Measurements from ENCODE around the gene SLC1A1. TPM values are rescaled to one million over a fixed set of nuclear protein-coding genes. Genes with fewer than 3 reads are reported as not detected.
"Not testable (repeated sequence)": the region's sequence is repeated elsewhere in the genome, so short reads cannot be mapped to it uniquely, and the experiment has no call there.

SLC1A1 gene
- total RNA-seq, 1 experiment from 2014 or later = 0.10 TPM

DNA sequence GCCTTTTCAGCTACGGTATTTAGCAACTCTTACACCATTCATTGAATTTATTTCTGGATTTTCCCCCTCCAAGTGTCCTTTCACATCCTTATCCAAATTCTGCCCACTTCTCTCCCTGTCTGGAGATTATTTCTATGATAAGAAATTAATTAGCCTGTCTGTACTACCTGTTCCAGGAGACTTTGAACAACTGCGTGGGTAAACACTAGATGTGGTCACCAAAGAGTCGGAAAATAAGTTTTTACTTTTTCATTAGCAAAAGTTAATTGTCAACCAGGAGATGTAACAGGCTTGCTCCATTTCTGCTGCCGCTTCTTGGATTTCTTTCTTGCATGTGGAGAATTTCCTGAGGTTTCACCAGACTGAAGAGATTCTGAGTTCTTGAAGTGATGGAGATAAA, 14.0 kb downstream of the SLC1A1 start:
- no peak for DNase-seq (ENCODE audit: extremely low read depth, low read depth)

DNA sequence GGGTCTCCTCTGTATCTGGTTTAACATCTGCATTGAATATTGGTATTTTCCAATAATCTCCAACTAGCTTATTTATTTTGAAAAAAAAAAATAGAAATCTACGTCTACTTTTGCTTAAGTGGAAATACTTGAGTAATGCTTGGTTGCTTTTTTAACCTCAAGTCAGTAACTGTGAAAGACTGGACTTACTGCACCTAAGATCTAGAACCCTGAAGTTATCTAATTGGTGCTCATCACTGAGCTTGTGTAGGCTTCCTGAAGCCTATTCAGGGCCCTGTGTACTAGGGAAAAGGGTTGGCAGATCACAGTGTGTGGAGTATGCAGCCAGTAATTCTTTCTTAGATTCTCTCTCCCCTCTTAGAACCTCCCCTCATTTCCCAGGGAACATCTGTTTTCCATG, 16.2 kb downstream of the SLC1A1 start:
- DNase-seq (ENCODE audit: extremely low read depth, low read depth) = no peak

DNA sequence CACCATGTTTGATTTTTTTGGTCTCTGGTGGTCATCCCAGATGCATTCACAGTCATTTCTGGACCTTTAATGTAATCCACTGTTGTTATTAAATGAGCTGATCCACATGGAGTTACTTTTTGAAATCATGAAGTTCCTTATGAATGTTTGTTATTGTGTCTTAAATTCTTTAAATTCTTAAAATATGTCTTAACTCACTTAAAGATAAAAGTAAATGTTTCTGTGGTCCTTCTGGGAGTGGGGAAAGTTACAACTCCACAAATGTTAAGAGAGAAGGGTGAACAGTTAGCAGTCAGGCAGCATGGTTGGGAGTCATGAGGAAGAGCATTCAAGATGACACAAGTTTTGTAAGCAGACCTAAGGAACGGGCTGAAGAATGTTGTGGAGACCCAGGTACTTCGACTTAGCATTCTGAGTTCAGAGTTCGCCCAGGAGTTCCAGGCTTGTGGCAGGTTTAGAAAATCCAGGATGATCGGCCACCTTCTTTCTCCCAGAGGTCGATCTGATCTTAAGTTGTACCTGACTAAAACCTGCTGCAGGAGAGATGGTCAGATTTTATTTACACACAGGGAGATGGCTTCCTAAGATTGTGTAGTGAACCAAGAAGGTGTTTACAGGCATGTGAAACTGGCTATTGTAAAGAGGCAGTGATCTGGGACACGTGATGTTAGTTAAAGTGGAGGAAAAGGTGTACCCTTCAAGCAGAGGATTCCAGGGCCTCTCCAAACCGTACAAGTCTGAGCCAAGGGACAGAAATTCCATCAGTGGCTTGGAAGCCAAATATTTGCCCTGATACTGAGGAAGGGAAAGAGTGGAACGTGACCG, 17.2 kb downstream of the SLC1A1 start:
- no peak for DNase-seq (ENCODE audit: extremely low read depth, low read depth)

DNA sequence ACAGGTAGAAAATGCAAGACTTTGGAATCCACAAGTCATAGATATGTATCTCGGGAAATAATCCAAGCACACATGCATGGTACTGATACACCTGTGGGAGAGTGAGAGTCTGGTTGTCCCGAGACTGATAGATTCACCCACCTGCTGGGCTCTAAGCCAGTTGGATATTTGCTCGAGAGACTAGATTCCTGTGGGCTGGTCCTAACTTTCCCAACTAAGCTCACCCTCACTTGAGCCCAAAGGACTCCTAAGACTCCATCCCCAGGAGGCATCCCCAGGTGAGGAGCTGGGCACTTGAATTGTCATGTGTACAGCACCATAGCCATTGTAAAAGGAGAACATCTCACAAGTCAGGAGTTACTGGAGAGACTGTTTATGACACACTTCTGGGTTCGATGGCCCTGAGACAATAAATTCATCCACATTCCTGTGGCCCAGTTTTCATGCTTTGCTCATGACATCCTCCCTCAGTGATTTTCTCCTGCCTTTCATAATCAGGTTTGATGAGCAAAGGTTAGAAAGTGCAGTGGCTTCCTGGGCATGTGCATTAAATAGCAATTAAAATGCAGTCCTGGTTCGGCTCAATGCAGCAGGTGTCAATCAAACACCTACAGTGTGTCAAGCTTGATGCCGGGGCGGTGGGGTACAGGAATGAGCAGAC, 18.1 kb downstream of the SLC1A1 start:
- DNase-seq (ENCODE audit: extremely low read depth, low read depth) = no peak

DNA sequence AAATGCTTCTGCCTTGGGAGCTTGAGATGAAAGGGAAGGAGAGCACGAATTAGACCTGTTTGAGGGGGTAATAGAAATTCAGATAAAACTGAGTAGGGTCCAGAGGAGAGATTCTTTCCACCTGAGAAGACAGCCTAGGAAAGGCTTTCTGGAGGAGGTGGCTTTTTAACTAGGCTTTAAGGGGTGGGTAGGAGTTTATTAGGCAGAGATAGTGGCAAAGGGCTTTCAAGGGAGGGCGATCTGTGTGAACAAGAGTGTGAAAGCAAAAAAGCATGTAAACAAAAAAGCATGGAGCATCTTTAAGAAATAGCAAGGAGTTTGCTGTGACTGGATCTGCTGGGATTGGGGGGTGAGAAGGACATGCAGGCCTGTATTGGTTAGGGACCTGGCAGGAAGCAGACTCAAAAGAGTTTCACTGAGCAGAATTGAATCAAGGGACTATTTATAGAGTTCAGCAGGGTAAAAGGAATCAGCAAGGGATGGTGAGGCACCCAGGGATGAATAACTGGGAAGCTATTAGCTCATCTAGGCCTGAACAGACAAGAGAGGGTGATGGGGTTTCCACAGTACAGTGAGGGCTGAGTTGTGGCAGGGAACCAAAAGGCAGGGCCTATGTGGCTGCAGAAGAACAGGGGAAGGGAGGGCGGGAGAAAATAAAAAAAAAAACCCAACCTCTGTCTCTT, 18.8 kb downstream of the SLC1A1 start:
- no peak for DNase-seq (ENCODE audit: extremely low read depth, low read depth)

DNA sequence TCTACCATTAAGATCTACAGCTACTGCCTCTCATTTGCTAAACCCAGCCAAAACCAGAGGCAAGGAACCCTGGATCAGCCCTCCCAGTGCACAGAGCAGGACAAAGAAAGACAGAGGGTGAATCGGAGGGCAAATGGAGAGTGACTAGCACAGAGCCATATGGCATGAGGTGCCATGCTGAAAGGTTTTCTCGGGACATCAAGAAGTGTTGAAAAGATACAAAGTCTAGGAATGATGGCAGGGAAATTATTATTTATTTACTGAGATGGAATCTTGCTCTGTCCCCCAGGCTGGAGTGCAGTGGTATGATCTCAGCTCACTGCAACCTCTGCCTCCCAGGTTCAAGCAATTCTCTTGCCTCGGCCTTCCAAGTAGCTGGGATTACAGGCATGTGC, 19.3 kb downstream of the SLC1A1 start:
- no peak for DNase-seq (ENCODE audit: extremely low read depth, low read depth)

DNA sequence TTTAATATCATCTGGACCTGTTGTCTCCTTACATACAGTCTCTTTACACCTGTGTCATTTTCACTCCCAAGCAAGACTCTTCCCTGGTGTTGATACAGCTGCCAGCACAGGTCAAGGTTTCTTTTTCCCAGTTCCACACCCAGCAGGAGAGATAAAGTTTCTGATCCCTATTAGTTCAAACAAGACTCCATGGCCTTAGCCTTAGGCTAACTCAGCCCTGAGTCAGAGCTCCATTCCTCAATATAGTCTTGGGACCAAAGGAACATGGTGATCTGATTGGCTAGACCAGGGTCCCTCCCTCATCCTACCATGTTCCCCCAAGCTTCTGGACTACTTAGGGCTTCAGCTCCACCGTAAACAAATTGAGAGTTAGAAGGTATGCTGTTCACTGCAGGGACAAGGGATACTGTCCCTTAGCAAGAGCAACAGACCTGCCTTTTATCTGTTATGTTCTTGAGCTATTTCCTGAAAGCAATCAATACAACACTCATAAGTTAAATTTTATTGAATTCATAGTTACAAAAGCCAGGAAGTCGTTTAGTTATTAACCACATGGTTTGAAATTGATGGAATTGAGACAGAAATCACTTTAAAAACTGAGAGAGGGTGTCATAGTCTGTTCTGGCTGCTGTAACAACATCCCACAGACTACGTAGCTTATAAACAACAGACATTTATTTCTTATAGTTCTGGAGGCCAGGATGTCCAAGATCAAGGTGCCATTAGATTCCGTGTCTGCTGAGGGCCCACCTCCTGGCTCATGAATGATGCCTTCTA, 20.5 kb downstream of the SLC1A1 start:
- DNase-seq (ENCODE audit: extremely low read depth, low read depth) = no peak

DNA sequence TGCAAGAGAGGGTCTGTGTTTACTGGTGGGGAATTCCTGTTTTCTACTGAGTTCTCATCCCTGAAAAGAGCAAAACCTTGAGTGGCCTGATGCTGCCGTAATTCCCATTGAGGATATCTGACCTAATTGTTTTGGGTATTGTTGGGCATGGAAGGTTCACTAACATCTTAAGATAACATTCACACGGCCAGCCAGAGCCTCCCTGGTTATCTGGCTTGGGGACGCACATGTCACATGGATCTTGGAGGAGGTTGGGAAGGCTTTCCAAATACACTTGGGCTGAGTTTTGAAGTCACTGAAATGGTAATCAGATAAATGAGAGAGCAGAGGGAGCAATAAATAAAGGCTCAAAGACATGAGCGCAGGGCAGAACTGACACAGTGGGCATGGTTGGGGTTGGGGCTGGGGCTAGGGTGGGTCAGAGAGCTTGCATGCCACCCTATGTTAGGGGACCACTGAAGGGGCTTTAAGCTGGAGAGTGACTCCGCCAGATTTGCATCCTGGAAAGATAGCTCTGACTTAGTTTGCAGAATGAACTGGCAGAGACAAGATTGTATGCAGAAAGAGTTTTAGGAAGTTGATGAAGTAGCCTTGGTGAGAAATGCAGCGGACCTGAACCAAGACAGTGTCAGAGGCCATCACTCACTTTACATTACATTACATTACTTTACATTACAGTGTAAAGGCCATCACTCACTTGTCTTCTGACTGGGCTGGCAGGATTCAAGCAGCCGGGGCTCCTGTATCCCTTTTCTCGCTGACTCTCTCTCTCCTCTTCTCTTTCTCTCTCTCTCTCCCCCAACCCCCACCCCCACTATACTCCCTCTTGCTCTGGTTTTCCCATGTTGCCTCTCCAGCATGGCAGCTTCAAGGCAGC, 24.2 kb downstream of the SLC1A1 start:
- DNase-seq (ENCODE audit: extremely low read depth, low read depth) = no peak

DNA sequence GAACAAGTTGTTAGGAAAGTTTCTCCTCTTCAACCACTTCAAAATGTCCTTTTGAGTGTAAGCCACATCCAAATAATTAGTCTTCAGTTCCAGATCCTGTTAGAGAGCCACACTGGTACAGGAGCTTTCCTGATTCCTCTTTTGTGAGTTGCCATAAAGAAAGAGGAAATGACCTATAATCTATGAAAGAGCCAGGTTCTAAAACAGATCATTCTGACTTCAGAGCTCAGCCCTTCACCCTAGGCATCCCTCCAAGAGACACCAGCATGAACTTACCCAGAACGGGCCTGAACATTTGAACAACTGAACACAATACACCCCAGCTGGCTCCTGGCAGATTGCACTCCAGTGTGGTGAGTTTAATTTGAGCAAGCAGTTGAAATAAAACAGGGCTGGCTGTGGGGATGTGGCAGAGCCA, 25.7 kb downstream of the SLC1A1 start:
- DNase-seq (ENCODE audit: extremely low read depth, low read depth) = no peak

DNA sequence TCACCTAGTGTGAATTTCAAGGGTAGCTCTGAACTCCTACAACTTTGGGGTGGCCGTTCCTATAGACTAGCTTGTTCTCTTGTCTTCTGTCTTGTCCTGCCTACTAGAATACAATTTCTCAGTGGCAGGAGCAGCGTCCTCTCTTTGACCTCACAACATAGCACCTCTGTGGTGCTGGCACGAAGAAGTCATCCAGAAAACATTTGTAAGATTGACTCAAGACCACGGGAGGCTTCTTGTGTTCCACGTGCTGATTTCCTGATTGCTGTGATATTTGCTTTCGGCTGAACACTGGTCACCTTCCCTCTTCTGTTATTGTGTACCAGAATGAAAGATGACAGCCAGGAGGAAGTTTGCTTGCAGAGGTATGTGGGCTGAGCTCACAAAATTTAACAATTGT, 27.0 kb downstream of the SLC1A1 start:
- no peak for DNase-seq (ENCODE audit: extremely low read depth, low read depth)

DNA sequence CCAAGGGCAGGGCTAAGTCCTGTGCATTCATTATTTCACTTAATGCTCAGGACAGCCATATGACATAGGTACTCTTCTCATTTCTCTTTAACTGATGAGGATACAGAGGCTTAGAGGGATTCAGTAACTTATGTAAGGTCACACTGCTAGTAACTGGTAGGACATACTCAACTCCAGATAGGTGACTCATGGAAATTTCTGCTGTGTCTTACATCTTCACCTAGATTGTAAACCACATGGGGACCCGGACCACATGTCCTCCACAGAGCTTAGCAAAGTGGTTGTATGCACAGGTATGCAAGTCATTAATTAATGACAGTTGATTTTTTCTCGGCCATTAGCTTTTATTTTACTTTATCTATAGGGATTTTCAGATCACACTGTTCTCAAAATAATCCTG, 29.3 kb downstream of the SLC1A1 start:
- DNase-seq (ENCODE audit: extremely low read depth, low read depth) = no peak

DNA sequence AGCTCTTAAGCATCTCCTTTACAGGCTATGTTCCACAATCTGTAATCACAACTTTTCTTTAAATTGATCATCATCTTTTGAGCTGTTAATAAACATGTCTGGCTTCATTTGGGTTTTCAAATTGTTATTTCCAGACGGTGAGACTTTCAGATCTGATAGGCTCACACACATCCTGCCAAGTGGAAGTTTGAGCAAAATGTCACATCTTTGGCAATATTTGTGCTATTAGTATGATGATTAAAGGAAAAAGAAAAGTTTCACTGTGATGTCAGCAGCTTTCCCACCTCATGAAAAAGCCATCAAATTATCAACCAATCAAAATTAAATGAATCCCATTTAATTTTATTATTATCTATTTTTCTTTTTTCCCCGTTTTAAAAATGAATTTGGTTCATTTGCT, 29.8 kb downstream of the SLC1A1 start:
- no peak for DNase-seq (ENCODE audit: extremely low read depth, low read depth)

DNA sequence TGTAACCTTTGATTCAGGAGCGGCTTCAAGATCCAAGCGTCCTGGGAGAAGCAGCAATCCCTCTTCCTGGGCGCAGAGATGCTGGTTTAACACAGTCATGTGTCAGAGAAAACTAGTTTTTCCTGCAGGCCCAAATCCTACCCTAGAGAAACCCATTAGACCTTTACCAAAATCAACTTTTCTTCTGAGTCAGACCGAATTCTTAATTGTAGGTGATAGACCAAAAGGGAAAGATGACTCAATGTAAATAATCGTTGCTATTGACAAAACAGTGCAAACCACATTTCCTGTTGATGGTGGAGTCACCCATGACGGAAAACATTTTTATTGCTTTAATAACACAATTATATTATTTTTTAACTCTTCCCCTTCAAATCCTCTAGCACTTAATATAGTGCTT, 40.1 kb downstream of the SLC1A1 start:
- no peak for DNase-seq (ENCODE audit: extremely low read depth, low read depth)

DNA sequence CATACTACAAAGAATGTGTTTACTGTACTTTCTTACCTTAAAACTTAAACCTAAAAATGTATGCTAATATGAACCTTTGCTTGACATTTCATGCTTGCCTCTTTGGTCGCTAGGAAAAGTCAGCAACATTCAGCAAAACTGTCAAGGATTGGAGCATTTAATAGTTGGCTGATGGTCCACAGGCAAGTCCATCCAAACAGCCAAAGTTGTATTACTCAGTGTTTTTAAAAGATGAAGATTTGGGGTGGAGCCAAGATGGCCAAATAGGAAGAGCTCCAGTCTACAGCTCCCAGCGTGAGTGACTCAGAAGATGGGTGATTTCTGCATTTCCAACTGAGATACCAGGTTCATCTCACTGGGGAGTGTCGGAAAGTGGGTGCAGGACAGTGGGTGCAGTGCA, 40.6 kb downstream of the SLC1A1 start:
- DNase-seq (ENCODE audit: extremely low read depth, low read depth) = not testable (repeated sequence)

DNA sequence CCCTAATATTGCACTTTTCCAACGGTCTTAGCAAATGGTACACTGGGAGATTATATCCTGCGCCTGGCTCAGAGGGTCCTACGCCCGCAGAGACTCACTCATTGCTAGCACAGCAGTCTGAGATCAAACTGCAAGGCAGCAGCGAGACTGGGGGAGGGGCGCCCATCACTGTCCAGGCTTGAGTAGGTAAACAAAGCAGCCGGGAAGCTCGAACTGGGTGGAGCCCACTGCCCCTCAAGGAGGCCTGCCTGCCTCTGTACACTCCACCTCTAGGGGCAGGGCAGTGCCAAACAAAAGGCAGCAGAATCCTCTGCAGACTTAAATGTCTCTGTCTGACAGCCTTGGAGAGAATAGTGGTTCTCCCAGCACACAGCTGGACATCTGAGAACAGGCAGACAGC, 41.1 kb downstream of the SLC1A1 start:
- DNase-seq (ENCODE audit: extremely low read depth, low read depth) = not testable (repeated sequence)

DNA sequence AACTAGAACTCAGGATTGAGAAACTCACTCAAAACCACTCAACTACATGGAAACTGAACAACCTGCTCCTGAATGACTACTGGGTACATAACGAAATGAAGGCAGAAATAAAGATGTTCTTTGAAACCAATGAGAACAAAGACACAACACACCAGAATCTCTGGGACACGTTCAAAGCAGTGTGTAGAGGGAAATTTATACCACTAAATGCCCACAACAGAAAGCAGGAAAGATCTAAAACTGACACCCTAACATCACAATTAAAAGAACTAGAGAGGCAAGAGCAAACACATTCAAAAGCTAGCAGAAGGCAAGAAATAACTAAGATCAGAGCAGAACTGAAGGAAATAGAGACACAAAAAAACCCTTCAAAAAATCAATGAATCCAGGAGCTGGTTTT, 43.6 kb downstream of the SLC1A1 start:
- not testable (repeated sequence) for DNase-seq (ENCODE audit: extremely low read depth, low read depth)

DNA sequence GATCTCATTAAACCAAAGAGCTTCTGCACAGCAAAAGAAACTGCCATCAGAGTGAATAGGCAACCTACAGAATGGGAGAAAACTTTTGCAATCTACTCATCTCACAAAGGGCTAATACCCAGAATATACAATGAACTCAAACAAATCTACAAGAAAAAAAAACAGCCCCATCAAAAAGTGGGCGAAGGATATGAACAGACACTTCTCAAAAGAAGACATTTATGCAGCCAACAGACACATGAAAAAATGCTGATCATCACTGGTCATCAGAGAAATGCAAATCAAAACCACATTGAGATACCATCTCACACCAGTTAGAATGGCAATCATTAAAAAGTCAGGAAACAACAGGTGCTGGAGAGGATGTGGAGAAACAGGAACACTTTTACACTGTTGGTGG, 45.9 kb downstream of the SLC1A1 start:
- DNase-seq (ENCODE audit: extremely low read depth, low read depth) = not testable (repeated sequence)

DNA sequence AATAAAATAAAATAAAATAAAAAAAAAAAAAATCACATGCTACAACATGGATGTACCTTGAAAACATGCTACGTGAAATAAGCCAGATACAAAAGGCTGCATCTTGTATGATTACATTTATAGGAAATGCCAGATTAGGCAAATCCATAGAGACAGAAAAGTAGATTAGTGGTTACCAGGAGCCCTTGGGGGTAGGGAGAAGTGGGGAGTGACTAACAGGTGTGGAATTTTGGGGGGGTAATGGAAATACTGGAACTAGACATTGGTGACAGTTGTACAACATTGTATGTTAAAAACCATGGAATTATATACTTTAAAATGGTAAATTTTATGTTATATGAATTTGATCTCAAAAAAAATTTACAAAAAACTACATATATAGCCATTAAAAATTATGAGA, 47.3 kb downstream of the SLC1A1 start:
- no peak for DNase-seq (ENCODE audit: extremely low read depth, low read depth)

DNA sequence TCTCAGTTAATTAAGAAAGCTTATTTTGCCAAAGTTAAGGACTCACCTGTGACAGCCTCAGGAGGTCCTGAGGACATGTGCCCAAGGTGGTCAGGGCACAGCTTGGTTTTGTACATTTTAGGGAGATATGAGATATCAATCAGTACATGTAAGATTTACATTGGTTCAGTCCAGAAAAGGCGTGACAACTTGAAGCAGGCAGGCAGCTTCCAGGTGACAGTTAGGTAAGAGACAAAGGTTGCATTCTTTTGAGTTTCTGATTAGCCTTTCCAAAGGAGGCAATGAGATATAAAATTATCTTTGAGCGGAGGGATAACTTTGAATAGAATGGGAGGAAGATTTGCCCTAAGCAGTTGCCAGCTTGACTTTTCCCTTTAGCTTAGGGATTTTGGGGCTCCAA, 47.8 kb downstream of the SLC1A1 start:
- DNase-seq (ENCODE audit: extremely low read depth, low read depth) = no peak

DNA sequence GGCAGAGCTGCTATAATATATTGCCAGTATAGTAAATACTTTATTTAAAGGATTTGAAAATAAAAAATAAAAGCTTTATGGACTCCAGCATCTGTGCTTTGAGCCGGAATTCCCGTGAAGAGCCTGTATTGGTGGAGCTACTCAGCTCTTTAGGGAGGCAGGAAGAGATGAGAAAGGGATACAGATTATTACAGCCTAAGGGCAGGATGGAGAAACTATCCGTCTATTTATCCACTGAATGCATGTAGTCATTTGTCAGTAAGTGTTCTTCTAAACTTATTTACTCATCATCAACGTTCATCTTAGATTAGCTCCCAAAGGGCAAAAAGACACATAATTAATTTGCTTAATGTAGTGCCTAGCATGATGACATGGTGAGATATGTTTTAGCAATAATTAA, 48.4 kb downstream of the SLC1A1 start:
- no peak for DNase-seq (ENCODE audit: extremely low read depth, low read depth)
